Activated effector memory CD4-positive, alpha-beta T cell treated with anti-CD3 and anti-CD28 coated beads, Interleukin-2, amount 50 U/mL, for 16 hours (primary cell): ENCODE measurements around the gene GATA2.

Source experiments
- DNase-seq: peaks from one replicate; pipeline ENCODE4 v3.0.0-alpha.2; 2020

GATA2 gene

GRCh38 chr3:128492671-128493569, at the start of gene GATA2:
Gene GATA2, minus strand, starts transcription at chr3:128493201. Its CDS starts 6,170 bp downstream, at chr3:128487031.
- DNase-seq = peak; percentile 66

GRCh38 chr3:128541246-128541645, 48.2 kb upstream of the GATA2 start:
- DNase-seq = no peak

GRCh38 chr3:128539376-128539775, 46.4 kb upstream of the GATA2 start:
- no peak for DNase-seq

- no peak for DNase-seq
Observed at GRCh38 chr3:128537091-128537703, 44.2 kb upstream of the GATA2 start.

GRCh38 chr3:128532012-128532983, 39.3 kb upstream of the GATA2 start:
- no peak for DNase-seq

- DNase-seq = no peak
Observed at GRCh38 chr3:128524374-128525299, 31.6 kb upstream of the GATA2 start.

GRCh38 chr3:128523591-128523990, 30.6 kb upstream of the GATA2 start:
- DNase-seq = no peak

- DNase-seq = no peak
Observed at GRCh38 chr3:128521715-128522114, 28.7 kb upstream of the GATA2 start.

GRCh38 chr3:128518587-128519490, 25.8 kb upstream of the GATA2 start:
- DNase-seq = no peak

- DNase-seq = no peak
Observed at GRCh38 chr3:128517648-128518047, 24.6 kb upstream of the GATA2 start.

- DNase-seq = no peak
Observed at GRCh38 chr3:128515967-128516366, 23.0 kb upstream of the GATA2 start.

- DNase-seq = no peak
Observed at GRCh38 chr3:128508852-128509251, 15.9 kb upstream of the GATA2 start.

GRCh38 chr3:128506754-128507153, 13.8 kb upstream of the GATA2 start:
- no peak for DNase-seq

- DNase-seq = no peak
Observed at GRCh38 chr3:128505771-128506170, 12.8 kb upstream of the GATA2 start.

- DNase-seq = no peak
Observed at GRCh38 chr3:128504963-128505730, 12.1 kb upstream of the GATA2 start.

- DNase-seq = no peak
Observed at GRCh38 chr3:128504533-128504915, 11.5 kb upstream of the GATA2 start.

- no peak for DNase-seq
Observed at GRCh38 chr3:128503751-128504532, 10.9 kb upstream of the GATA2 start.

- peak; percentile 55 for DNase-seq
Observed at GRCh38 chr3:128503164-128503651, 10.2 kb upstream of the GATA2 start.

GRCh38 chr3:128502712-128503111, 9.7 kb upstream of the GATA2 start:
- no peak for DNase-seq
